GM12878 (cell line): Measurements from ENCODE around the gene EXOSC2. TPM values are rescaled to one million over a fixed set of nuclear protein-coding genes. Genes with fewer than 3 reads are reported as not detected.

Experiments used
- BCL3 ChIP-seq: IDR thresholded peaks from 2 replicates; pipeline ENCODE4 v1.6.1; 2011; ENCODE audit warnings: borderline replicate concordance, low read depth, mild to moderate bottlenecking, moderate library complexity, low read length; ENCODE audit not compliant: insufficient read depth, poor library complexity, severe bottlenecking
- CTCF ChIP-seq, 3 experiments: IDR thresholded peaks in 2 of 3; conservative IDR thresholded peaks in 1 of 3; 2 replicates each; pipeline ENCODE4 v1.5.1; 2011; ENCODE audit warnings: low read depth in 3 of 3, low read length in 3 of 3, mild to moderate bottlenecking in 3 of 3, control low read depth in 2 of 3, moderate library complexity in 2 of 3, inconsistent platforms in 1 of 3, mixed read lengths in 1 of 3; ENCODE audit not compliant: control insufficient read depth in 2 of 3, insufficient read depth in 1 of 3; ENCODE audit errors: extremely low read depth in 1 of 3
- E4F1 ChIP-seq: fragments of 450-650 bp; IDR thresholded peaks from 2 replicates; pipeline ENCODE4 v1.6.1; 2018; ENCODE audit warnings: borderline replicate concordance, mild to moderate bottlenecking; ENCODE audit not compliant: partially characterized antibody
- NBN ChIP-seq: fragments of 450-650 bp; IDR thresholded peaks from 2 replicates; pipeline ENCODE4 v1.6.1; 2016
- NR2C2 ChIP-seq: IDR thresholded peaks from 2 replicates; pipeline ENCODE4 v1.6.1; 2011; ENCODE audit warnings: borderline replicate concordance, low read depth; ENCODE audit not compliant: control insufficient read depth, insufficient read length
- NR2F1 ChIP-seq: fragments of 450-650 bp; conservative IDR thresholded peaks from 2 replicates; pipeline ENCODE4 v1.6.1; 2017; ENCODE audit warnings: mild to moderate bottlenecking
- RELA ChIP-seq: fragments of 450-650 bp; IDR thresholded peaks from 2 replicates; pipeline ENCODE4 v1.8.0; 2014; ENCODE audit warnings: borderline replicate concordance; ENCODE audit not compliant: partially characterized antibody
- SIN3A ChIP-seq: IDR thresholded peaks from 2 replicates; pipeline ENCODE4 v1.6.1; 2012; ENCODE audit warnings: low read depth, low read length, improper control_type of control experiment
- SMC3 ChIP-seq: IDR thresholded peaks from 2 replicates; pipeline ENCODE4 v1.6.1; 2011; ENCODE audit warnings: low read length, improper control_type of control experiment, borderline replicate concordance
- SP1 ChIP-seq: IDR thresholded peaks from one replicate; pipeline ENCODE4 v1.6.1; 2011; ENCODE audit warnings: low read depth, low read length
- SPI1 ChIP-seq: IDR thresholded peaks from 2 replicates; pipeline ENCODE4 v1.6.1; 2011; ENCODE audit warnings: low read depth, mild to moderate bottlenecking, low read length, moderate library complexity, borderline replicate concordance; ENCODE audit not compliant: insufficient read depth
- STAT1 ChIP-seq: fragments of 450-650 bp; conservative IDR thresholded peaks from 2 replicates; pipeline ENCODE4 v1.6.1; 2014; ENCODE audit warnings: antibody characterized with exemption, mild to moderate bottlenecking
- TCF7 ChIP-seq: IDR thresholded peaks from 2 replicates; pipeline ENCODE4 v1.6.1; 2014; ENCODE audit warnings: antibody characterized with exemption, borderline replicate concordance
- USF1 ChIP-seq: IDR thresholded peaks from 2 replicates; pipeline ENCODE4 v1.6.1; 2011; ENCODE audit warnings: borderline replicate concordance, low read depth, mild to moderate bottlenecking, moderate library complexity, mixed read lengths, low read length; ENCODE audit not compliant: insufficient read depth; ENCODE audit errors: extremely low read length
- ZBTB11 ChIP-seq: fragments of 450-650 bp; formaldehyde crosslinking; IDR thresholded peaks from 2 replicates; pipeline ENCODE4 v1.5.0; 2022; ENCODE audit warnings: mild to moderate bottlenecking, missing genetic modification characterization
- ZBTB33 ChIP-seq: fragments of 450-650 bp; IDR thresholded peaks from 2 replicates; pipeline ENCODE4 v1.6.1; 2017; ENCODE audit warnings: mild to moderate bottlenecking
- polyA plus RNA-seq, 11 experiments: library from polyadenylated mRNA; depleted of rRNA in 4 of 11; unstranded in 6 of 11; stranded (reverse) in 5 of 11; fragments of >200 nt; fragmentation: Nextera tagmentation in 4 of 11; fragmentation: Illumina TruSeq in 1 of 11; extraction: Ambion mirVana in 4 of 11; extraction: Trizol in 1 of 11; gene quantifications; 1 replicate in 1 of 11; 2 replicates in 10 of 11; pipeline versions ENCODE4 v1.2.1 to v1.2.3, GENCODE V29; 2011 to 2016; ENCODE audit warnings: inconsistent platforms in 2 of 11, missing spikeins in 2 of 11, low read depth in 1 of 11
- total RNA-seq, 4 experiments: library from RNA; depleted of rRNA in 3 of 4; stranded (reverse); fragments of >200 nt in 3 of 4; fragmentation: Illumina TruSeq in 1 of 4; extraction: Trizol in 1 of 4; gene quantifications; 2 replicates each; pipeline versions ENCODE4 v1.2.1 to v1.2.3, GENCODE V29; 2013 to 2021

Gene EXOSC2
- total and polyA plus RNA-seq, 10 of the 15 experiments (the other 5 are each of a cell fraction or from before 2014, with no cell fraction given): 26.3 to 55.0 (median 48.0) TPM

GRCh38 chr9:130682421-130683121 lies 11.0 kb upstream of the EXOSC2 start (continued):
- TF ChIP-seq CTCF (IDR thresholded peaks at IDR 0.05 in 2 of 3, conservative IDR thresholded peaks at IDR 0.05 in 1 of 3; ENCODE audit: control insufficient read depth in 2 of 3, extremely low read depth in 1 of 3, insufficient read depth in 1 of 3, low read depth in 3 of 3, low read length in 3 of 3) (peak; percentile 75 to 79 (median 75)), TCF7 (no peak), STAT1 (no peak), SPI1 (peak; percentile 14; the same call in 1 of the 2 replicates), ZBTB11 (CRISPR knock-in tag) (no peak), SIN3A (no peak), ZBTB33 (no peak), NR2C2 (no peak), NBN (no peak), BCL3 (no peak), NR2F1 (no peak), SP1 (no peak), RELA (peak; percentile 21), E4F1 (no peak), SMC3 (peak; percentile 84), USF1 (no peak)
